HUES48 (cell line): ENCODE data around the gene BLID.

ENCODE experiments used
- H3K27ac ChIP-seq: one replicate; pipeline ENCODE4 v1.7.0; 2013; ENCODE audit warnings: low read depth, low read length, inconsistent platforms
- H3K27me3 ChIP-seq: 2 replicates; pipeline ENCODE4 v1.6.1; 2013; ENCODE audit warnings: mild to moderate bottlenecking, low read length; ENCODE audit not compliant: control insufficient read depth, insufficient read depth
- H3K36me3 ChIP-seq: 2 replicates; pipeline ENCODE4 v1.6.1; 2013; ENCODE audit warnings: low read length; ENCODE audit not compliant: control insufficient read depth, insufficient read depth
- H3K4me1 ChIP-seq: 2 replicates; pipeline ENCODE4 v1.6.1; 2013; ENCODE audit warnings: mild to moderate bottlenecking, low read length; ENCODE audit not compliant: control insufficient read depth, insufficient read depth
- H3K4me3 ChIP-seq: 2 replicates; pipeline ENCODE4 v1.5.1; 2013; ENCODE audit warnings: mild to moderate bottlenecking, low read depth, low read length
- H3K9ac ChIP-seq: 2 replicates; pipeline ENCODE4 v1.6.1; 2013; ENCODE audit warnings: mild to moderate bottlenecking, low read depth, low read length, moderate library complexity
- H3K9me3 ChIP-seq: 2 replicates; pipeline ENCODE4 v1.6.1; 2013; ENCODE audit warnings: low read length; ENCODE audit not compliant: control insufficient read depth, insufficient read depth

BLID gene, protein sequence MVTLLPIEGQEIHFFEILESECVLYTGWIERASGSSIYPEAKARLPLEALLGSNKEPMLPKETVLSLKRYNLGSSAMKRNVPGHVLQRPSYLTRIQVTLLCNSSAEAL

DNA sequence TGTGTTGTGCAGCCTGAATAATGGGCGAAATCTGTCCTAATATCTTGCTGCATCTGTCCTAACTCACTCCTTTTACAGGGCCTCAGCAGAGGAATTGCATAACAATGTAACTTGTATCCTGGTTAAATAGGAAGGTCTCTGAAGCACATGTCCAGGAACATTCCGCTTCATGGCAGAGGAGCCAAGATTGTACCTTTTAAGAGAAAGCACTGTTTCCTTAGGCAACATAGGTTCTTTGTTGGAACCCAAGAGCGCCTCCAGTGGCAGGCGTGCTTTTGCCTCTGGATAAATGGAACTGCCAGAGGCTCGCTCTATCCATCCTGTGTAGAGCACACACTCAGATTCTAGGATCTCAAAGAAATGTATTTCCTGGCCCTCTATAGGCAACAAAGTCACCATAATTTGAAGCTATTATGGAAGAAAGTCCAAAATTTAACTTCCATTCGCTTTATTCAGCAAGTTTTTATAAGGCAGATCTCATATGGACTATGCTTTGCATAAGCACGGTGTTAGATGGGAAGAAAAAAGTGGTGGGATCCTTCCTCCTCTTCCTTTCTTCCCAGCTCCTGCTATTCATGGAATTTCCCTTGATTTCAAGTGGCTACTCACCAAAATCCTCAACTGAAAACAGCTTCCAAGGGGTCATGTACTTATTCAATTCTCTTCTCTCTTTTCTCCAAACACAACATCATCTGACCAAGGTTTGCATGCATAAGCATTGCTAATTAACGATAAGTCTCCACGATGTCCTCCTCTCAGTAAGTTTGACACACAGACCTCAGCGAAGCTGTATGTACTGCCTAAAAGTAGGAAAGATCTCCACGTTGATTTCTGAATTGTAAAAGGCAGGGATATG is at the start of gene BLID:
Gene BLID (minus strand): TSS at position 692 of the 856 bp plus-strand sequence. CDS start 293 bp downstream, at position 399.
- Histone ChIP-seq H3K27ac (no peak within 1 kb of the TSS), H3K27me3 (no peaks in the 10 kb centered on the region), H3K4me1 (no peaks in the 10 kb centered on the region; the same call in 1 of the 2 replicates), H3K4me3 (no peak within 1 kb of the TSS), H3K36me3 (no peaks in the 10 kb centered on the region), H3K9ac (no peak within 1 kb of the TSS), H3K9me3 (no peaks in the 10 kb centered on the region)

DNA sequence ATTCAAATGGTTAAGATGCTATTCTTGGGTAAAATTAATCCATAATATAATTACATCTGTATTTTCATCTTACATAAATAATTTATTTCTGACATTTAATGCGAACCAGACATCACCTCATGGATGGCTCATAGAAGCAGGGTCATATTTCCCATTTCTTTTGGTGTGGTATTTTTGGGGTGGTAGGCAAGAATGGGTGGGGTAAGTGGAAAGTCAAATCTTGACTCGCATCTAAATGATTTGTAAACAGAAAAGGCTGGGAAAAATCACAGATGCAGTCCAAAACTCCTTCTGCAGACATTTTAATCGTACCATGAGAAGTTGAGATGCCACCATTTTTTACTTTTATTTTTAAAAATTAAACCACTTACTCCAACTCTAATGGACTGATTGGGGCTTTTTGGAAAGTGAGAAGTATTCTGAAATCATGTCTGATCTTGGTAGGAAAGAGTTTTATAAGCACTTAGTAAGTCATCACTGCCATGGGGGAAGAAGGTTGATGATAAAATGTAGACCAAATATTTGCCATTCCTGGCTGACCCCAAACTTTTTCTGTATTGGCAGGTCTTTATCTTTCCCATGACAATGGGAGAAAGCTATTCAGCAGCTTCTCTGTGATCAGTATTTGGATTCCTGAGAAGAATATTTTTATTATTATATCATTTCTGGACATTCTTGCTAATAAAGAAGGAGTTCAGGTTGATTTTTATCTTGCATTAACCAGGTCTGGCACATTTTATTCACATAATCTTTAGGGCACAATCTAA is 47.2 kb upstream of the BLID start:
- Histone ChIP-seq H3K27ac (no peak overlapping the region), H3K4me3 (no peak overlapping the region), H3K36me3 (no peaks in the 10 kb centered on the region), H3K9ac (no peak overlapping the region), H3K27me3 (no peaks in the 10 kb centered on the region), H3K9me3 (no peaks in the 10 kb centered on the region), H3K4me1 (peaks cover 26% of the 10 kb centered on the region)

DNA sequence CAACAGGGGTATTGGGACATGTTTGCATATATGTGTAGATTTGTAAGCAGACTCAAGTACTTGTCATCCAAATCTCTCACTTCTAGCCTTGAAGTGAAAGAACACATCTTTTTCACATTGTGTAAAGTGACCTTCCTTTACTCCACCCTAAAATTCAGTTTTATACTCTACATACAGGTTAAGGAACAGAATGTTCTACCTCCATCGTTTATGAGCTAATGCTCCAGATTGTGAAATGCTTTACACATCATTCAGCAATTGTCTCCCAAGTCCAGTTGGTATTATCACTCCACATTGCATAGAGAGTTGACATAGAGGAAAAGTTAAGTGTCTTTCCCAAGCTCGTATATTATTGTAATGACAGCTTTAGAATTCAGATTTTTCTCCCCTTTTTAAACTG is 46.1 kb upstream of the BLID start:
- Histone ChIP-seq H3K9ac (no peak overlapping the region), H3K27me3 (no peaks in the 10 kb centered on the region), H3K4me1 (peaks cover 14% of the 10 kb centered on the region), H3K36me3 (no peaks in the 10 kb centered on the region), H3K4me3 (no peak overlapping the region), H3K9me3 (no peaks in the 10 kb centered on the region), H3K27ac (no peak overlapping the region)

DNA sequence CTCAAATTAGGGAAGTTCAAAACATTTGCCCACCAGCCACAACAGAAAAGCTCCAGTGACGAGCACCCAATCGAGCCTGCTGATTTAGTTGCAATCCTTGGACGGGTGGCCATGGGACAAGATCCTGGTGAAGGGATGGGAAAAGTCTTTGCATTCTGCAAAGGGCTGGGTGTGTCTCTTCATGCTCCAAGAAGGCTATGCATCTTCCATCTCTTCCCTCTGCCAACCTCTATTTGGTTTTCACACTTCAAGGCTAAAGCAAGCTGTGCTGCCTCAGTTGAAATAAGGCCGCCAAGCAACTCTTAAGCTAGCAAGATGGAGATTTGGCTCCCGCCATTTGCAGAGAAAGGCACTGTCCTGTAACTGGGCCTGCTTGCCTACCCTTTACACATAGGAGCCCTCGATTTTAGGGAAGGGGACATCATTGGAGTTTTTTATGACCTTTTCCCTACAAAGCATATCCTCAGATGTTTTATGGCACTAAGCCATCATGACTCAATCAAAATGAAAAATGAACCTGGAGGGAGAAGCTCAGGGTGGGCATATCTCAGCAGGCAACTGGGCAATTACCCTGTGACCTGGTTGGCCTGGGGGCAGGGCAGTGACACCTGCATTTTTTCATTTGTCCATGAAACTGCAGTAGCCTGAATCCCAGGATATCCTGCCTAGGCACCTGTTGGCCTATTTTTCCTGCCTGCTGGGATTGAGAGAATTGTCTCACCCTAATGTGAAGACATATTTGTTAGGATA is 45.0 kb upstream of the BLID start:
- Histone ChIP-seq H3K4me3 (no peak overlapping the region), H3K27ac (no peak overlapping the region), H3K36me3 (no peaks in the 10 kb centered on the region), H3K9ac (no peak overlapping the region), H3K27me3 (no peaks in the 10 kb centered on the region), H3K4me1 (peaks cover 12% of the 10 kb centered on the region), H3K9me3 (no peaks in the 10 kb centered on the region)

DNA sequence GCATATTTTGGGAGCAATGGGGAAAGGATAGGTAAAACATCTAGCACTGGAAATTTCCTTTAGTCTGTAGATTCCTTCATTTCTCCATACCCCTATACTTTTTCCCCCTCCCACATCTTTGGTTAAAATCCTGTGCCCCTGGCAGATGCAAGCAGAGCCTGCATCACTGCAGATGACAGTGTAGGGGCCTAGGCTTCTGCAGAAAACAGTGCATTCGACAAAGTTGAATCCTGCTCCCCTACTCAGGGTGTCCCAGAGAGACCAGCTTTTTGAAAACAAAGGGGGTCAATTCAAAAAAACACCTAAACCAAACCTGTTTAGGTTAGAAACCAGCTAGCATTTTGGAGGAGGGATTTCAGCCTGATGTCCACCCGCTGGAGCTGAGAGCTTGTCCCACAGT is 43.8 kb upstream of the BLID start:
- peaks cover 12% of the 10 kb centered on the region for H3K4me1 ChIP-seq
- no peaks in the 10 kb centered on the region for H3K36me3 ChIP-seq
- H3K9ac ChIP-seq: no peak overlapping the region
- H3K27me3 ChIP-seq: no peaks in the 10 kb centered on the region
- no peaks in the 10 kb centered on the region for H3K9me3 ChIP-seq
- H3K27ac ChIP-seq: no peak overlapping the region
- H3K4me3 ChIP-seq: no peak overlapping the region

DNA sequence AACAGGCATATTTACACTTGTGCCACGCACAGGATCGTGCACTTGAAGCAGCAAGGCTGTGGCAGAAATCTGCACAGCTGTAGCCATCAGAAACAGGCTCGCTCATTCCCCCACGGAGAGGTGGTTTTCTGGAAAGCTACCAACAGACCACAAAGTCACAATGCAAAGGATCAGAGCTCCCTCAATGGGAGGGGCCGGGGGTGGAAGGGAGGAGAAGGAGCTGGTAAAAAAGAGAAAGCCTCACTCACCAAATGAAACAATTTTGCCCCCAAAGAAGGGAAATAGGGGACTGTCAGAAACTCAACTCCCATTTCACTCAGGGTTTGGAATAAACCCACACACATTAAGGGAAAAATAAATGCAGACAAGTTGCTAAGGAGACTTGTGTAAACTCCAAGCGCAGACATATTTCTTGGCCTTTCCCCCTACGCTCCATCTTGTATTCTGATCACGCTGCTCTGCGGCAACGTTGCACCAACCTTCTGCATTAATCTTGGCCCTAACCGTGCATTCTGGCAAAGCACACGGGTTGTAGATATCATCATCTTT is 43.2 kb upstream of the BLID start:
- Histone ChIP-seq H3K27me3 (no peaks in the 10 kb centered on the region), H3K27ac (no peak overlapping the region), H3K4me3 (no peak overlapping the region), H3K36me3 (no peaks in the 10 kb centered on the region), H3K9ac (no peak overlapping the region), H3K9me3 (no peaks in the 10 kb centered on the region), H3K4me1 (peaks cover 12% of the 10 kb centered on the region)

DNA sequence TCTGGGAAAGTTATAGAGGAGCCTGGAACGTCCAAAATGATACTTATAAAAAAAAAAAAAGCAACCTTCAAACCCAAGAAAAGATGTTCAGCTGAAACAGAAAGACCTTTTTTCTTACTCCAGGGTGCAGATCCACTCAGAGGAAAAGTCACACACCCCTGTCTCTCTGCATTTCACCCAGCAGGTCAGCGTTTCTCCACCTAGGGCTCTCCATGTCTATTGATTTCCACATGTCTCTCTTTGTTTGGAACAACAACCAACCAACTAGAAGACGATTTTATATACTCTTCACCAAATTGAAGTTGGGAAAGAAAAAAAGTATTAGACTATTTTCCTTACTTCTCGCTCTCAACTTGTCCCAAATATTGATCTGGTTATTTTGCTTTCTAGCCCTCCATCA is 42.2 kb upstream of the BLID start:
- H3K27me3 ChIP-seq: no peaks in the 10 kb centered on the region
- no peaks in the 10 kb centered on the region for H3K9me3 ChIP-seq
- no peak overlapping the region for H3K4me3 ChIP-seq
- H3K4me1 ChIP-seq: peaks cover 12% of the 10 kb centered on the region
- no peaks in the 10 kb centered on the region for H3K36me3 ChIP-seq
- no peak overlapping the region for H3K9ac ChIP-seq
- H3K27ac ChIP-seq: no peak overlapping the region

DNA sequence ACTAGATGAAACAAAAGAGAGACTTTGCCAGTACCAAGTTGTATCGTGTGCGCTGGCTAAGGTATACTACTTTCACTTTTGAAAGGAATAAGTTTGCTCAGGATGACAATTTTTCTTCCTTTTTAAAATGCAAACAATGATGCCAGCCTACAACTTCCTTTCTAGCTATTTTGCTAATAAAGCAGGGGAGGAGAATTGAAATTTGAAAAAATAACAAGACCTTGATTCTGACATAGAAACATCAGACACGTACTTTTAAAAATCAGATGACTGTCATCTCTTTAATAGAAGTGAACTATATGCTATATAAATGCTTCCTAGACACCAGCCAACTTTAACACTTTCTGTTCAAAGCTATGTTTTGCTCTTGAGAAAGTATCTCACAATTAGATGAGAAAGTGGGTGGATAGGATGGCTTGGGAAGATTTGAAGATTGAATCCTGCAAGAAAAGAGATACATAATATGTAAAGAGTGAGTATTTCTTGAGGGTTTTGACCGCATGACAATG is 41.7 kb upstream of the BLID start:
- Histone ChIP-seq H3K4me3 (no peak overlapping the region), H3K9ac (no peak overlapping the region), H3K4me1 (peaks cover 12% of the 10 kb centered on the region)

DNA sequence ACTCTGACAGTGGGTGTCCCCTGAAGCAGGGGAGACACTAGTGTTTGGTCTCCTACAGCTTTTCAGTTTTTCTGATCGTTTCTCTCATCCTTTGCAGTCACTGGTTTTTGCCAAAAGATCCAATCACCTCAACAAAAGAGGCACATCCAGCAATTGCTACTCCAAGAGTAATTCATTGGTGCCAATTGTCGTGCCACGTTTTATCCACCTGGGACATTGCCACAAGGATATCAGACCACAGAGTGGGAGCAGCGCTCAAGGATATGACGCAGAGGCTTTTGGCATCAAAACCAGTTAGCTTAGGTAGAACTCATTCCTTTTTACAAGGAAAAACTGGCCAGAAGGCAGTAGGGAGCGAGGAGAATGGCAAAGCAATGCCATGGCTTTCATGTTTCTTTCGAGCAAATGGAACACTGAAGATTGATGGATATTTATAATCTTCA is 40.9 kb upstream of the BLID start:
- Histone ChIP-seq H3K9ac (no peak overlapping the region), H3K4me1 (peaks cover 12% of the 10 kb centered on the region), H3K36me3 (no peaks in the 10 kb centered on the region), H3K27me3 (no peaks in the 10 kb centered on the region), H3K9me3 (no peaks in the 10 kb centered on the region), H3K27ac (no peak overlapping the region), H3K4me3 (no peak overlapping the region)

More for the DNA sequence above, 41.7 kb upstream of the BLID start:
- H3K27me3 ChIP-seq: no peaks in the 10 kb centered on the region
- H3K9me3 ChIP-seq: no peaks in the 10 kb centered on the region
- H3K36me3 ChIP-seq: no peaks in the 10 kb centered on the region
- no peak overlapping the region for H3K27ac ChIP-seq

DNA sequence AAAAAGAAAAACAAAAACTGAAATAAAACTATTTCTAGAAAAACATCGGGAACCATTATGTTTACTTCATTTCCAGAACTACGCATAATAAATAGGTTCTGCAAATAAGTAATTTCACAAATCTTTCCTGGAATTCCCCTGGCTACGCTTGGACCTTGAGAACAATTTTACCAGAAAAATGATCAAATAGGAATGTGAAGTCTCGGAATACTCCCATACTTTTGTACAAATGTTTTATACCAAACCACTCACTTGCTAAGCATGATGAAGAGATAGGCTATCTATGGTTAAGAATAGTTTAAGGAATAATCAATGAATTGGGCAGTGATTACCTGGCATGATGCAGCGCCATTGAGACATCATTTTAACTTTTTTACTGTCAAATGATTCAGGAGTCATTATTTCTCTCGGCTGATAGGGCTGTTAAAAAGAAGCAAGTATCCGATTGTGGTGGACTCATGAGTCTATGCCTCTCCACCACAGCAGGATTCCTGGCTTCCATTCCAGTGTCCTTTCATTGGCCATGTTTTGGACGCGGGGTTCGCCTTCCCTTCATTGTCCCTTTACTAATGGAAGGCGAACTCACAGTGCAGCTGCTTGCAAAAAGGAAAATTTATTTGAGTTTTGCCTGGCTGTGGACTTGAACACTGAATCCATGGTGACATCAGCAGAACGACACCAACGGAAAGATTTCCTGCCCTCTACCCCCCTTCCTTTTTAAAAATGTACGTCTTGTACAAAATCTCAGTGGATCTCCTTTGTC is 39.9 kb upstream of the BLID start:
- Histone ChIP-seq H3K4me3 (no peak overlapping the region), H3K9ac (no peak overlapping the region), H3K4me1 (peaks cover 12% of the 10 kb centered on the region), H3K9me3 (no peaks in the 10 kb centered on the region), H3K27ac (no peak overlapping the region), H3K36me3 (no peaks in the 10 kb centered on the region), H3K27me3 (no peaks in the 10 kb centered on the region)
